Stimulated activated CD4-positive, alpha-beta T cell treated with anti-CD3 and anti-CD28 coated beads, Interleukin-1b, Interleukin-23, amount 100 ng/mL, for 4 hours (primary cell): ENCODE data around the gene CDRT4.

Source experiments
- DNase-seq, 2 donors: peaks; one replicate each; pipeline ENCODE4 v3.0.0-alpha.2; 2020; ENCODE audit warnings: low read depth in 2 of 2

The CDRT4 gene

GRCh38 chr17:15393414-15393813, 74.0 kb downstream of the CDRT4 start:
- DNase-seq, result no peak

GRCh38 chr17:15392326-15392741, 75.1 kb downstream of the CDRT4 start:
- DNase-seq, result no peak

- DNase-seq, result no peak
Measured at GRCh38 chr17:15388356-15389041, 78.9 kb downstream of the CDRT4 start.

- no peak for DNase-seq
Measured at GRCh38 chr17:15386083-15386482, 81.3 kb downstream of the CDRT4 start.
